ENCODE results near the gene SCAF1. TPM values are rescaled to one million over a fixed set of nuclear protein-coding genes. Genes with fewer than 3 reads are reported as not detected.

Gene SCAF1
- total and polyA plus RNA-seq, 2 experiments from 2014 or later, result 19.7 to 53.7 TPM

- no peak for TF ChIP-seq ZNF462 (CRISPR knock-in tag; IDR thresholded peaks at IDR 0.05)
- TF ChIP-seq CTCF (conservative IDR thresholded peaks at IDR 0.05; ENCODE audit: low read depth in 2 of 2), result no peak
- TF ChIP-seq, protein P1, sequence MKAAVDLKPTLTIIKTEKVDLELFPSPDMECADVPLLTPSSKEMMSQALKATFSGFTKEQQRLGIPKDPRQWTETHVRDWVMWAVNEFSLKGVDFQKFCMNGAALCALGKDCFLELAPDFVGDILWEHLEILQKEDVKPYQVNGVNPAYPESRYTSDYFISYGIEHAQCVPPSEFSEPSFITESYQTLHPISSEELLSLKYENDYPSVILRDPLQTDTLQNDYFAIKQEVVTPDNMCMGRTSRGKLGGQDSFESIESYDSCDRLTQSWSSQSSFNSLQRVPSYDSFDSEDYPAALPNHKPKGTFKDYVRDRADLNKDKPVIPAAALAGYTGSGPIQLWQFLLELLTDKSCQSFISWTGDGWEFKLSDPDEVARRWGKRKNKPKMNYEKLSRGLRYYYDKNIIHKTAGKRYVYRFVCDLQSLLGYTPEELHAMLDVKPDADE (IDR thresholded peaks at IDR 0.05), result no peak
- TF ChIP-seq ZNF331 (CRISPR knock-in tag; IDR thresholded peaks at IDR 0.05; ENCODE audit: low read depth), result no peak
- no peak for TF ChIP-seq EZH2 (IDR thresholded peaks at IDR 0.05; ENCODE audit: low read depth, unreplicated experiment)
- TF ChIP-seq EZH2phosphoT487 (IDR thresholded peaks at IDR 0.05; ENCODE audit: unreplicated experiment), result no peak
- no peak for TF ChIP-seq CREB1 (CRISPR knock-in tag; IDR thresholded peaks at IDR 0.05; ENCODE audit: low read depth)
- no peak for TF ChIP-seq JUNB (IDR thresholded peaks at IDR 0.05; ENCODE audit: unreplicated experiment)
Measured at GRCh38 chr19:49626226-49626625, 15.8 kb upstream of the SCAF1 start (continued).

All from GM23338 (cell line).